ENCODE results near the gene PIPOX.

- TF ChIP-seq CTCF (IDR thresholded peaks at IDR 0.05) (no peak), POLR2A (IDR thresholded peaks at IDR 0.05) (no peak)
Measured at GRCh38 chr17:29084541-29085146, 41.7 kb downstream of the PIPOX start.

All from sigmoid colon (tissue), 3 donors.